ENCODE data around the gene AGO1. TPM values are rescaled to one million over a fixed set of nuclear protein-coding genes. Genes with fewer than 3 reads are reported as not detected.
A peak's percentile ranks its signal among the peaks of the same experiment; 100 is the strongest.

The AGO1 gene
- total RNA-seq, 1 donor: 16.4 TPM

DNA sequence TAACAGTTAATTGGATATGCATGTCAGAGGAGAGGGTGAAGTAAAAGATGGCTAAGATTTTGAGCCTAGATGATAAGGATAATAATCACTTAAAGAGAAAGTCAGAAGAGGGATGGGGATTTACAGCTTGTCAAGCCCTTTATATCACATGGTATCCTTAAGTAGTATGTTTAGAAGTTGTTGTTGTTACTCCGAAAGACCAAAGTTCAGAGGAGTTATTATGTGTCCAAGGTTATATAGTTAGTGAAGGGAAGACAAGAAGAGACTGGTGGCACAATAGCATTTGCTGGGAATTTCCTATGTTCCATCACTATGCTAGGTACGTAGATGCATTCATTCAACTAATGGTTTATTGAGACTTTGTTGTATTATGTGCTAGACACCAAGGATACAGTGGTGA lies 30.8 kb upstream of the AGO1 start:
- TF ChIP-seq CTCF (IDR thresholded peaks at IDR 0.05; ENCODE audit: insufficient read depth, low read depth, low read length): no peak
- no peak for DNase-seq (ENCODE audit: low read depth)
- H3K4me3 ChIP-seq (ENCODE audit: low read depth, low read length): no peak overlapping the region

DNA sequence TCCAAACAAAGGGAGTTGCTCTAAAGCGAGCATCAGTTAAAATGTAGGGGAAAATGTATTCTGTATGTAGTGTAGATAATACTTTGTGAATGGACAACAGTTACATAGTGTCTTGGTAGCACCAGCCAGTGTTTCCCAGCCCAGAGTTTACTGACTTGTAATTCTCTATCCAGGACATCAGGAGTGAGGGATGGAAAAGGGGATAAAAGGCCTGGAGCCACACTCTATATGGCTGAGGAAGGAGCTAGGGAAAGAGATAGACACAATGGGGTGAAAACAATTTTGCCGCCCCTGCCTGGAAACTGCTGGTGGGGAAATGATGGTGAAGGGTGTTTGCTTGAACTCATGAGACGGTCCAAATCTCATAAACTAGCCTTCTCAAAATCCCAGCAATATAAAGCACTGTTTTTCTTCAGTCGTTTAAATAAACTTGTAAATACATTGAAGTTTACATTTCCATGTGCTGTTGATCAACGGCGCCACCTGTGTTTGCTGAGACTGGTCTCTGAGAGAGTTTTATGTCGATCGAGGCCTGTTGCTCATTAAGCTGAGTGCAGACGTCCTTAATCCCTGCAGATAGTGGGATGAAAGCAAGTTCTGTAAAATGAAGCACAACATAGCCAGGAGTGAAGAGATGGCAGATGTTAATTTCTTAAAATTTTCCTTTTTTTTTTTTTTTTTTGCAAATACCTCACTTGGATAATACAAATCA lies 27.9 kb upstream of the AGO1 start:
- peak; percentile 38 for DNase-seq (ENCODE audit: low read depth)
- TF ChIP-seq CTCF (IDR thresholded peaks at IDR 0.05; ENCODE audit: insufficient read depth, low read depth, low read length): no peak
- no peak overlapping the region for H3K4me3 ChIP-seq (ENCODE audit: low read depth, low read length)

- no peak overlapping the region for H3K4me3 ChIP-seq (ENCODE audit: low read depth, low read length)
- no peak for DNase-seq (ENCODE audit: low read depth)
- TF ChIP-seq CTCF (IDR thresholded peaks at IDR 0.05; ENCODE audit: insufficient read depth, low read depth, low read length): no peak
Measured at GRCh38 chr1:35856964-35857363, 26.0 kb upstream of the AGO1 start.

GRCh38 chr1:35857830-35858229 lies 25.2 kb upstream of the AGO1 start:
- TF ChIP-seq CTCF (IDR thresholded peaks at IDR 0.05; ENCODE audit: insufficient read depth, low read depth, low read length): peak; percentile 37
- H3K4me3 ChIP-seq (ENCODE audit: low read depth, low read length): no peak overlapping the region
- peak; percentile 42 for DNase-seq (ENCODE audit: low read depth)

DNA sequence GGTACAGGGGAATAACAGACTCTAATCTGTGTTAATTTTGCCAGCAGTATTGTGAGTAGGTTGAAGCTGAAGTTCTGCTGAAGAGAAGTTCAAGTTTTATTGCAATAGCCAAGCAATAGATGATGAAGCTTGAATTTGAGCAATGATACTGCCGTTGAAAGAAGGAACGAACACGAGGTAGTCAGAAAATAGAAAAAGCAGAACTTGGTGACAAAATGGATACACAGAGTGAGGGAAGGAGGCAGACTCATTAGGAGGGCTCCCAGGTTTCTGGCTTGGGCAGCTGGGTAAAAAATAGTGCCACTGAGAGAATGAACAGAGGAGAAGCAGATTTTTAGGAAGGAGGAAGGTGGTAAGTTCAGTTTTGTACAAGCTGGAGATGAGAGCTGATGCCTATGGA lies 22.3 kb upstream of the AGO1 start:
- DNase-seq (ENCODE audit: low read depth): no peak
- H3K4me3 ChIP-seq (ENCODE audit: low read depth, low read length): no peak overlapping the region
- no peak for TF ChIP-seq CTCF (IDR thresholded peaks at IDR 0.05; ENCODE audit: insufficient read depth, low read depth, low read length)

GRCh38 chr1:35863136-35863535 lies 19.9 kb upstream of the AGO1 start:
- no peak for TF ChIP-seq CTCF (IDR thresholded peaks at IDR 0.05; ENCODE audit: insufficient read depth, low read depth, low read length)
- DNase-seq (ENCODE audit: low read depth): no peak
- H3K4me3 ChIP-seq (ENCODE audit: low read depth, low read length): no peak overlapping the region

All from fibroblast of villous mesenchyme (primary cell).